Natural killer cell (primary cell): ENCODE results near the gene LRRC1. TPM values are rescaled to one million over a fixed set of nuclear protein-coding genes. Genes with fewer than 3 reads are reported as not detected.

Experiments
- ATAC-seq, 3 donors: fragments of 150-1000 bp in 2 of 3; fragments of 200-7000 bp in 1 of 3; cut with Tn5 transposase; 1 replicate in 1 of 3; 2 replicates in 2 of 3; pipeline ENCODE4 v1.10.0; 2021; ENCODE audit warnings: mild to moderate bottlenecking in 2 of 3, moderate library complexity in 2 of 3
- DNase-seq, 2 donors: peaks; one replicate each; pipeline versions ENCODE4 v3.0.0 to v3.0.0-alpha.2; 2013 to 2021; ENCODE audit warnings: mixed read lengths in 1 of 2
- H3K27ac ChIP-seq: one replicate; pipeline ENCODE4 v1.5.1; 2013; ENCODE audit warnings: mild to moderate bottlenecking, low read length
- H3K27me3 ChIP-seq: one replicate; pipeline ENCODE4 v1.6.1; 2013; ENCODE audit warnings: low read length; ENCODE audit not compliant: control insufficient read depth, insufficient read depth
- H3K36me3 ChIP-seq: one replicate; pipeline ENCODE4 v1.6.1; 2013; ENCODE audit warnings: low read length; ENCODE audit not compliant: control insufficient read depth, insufficient read depth
- H3K4me1 ChIP-seq: one replicate; pipeline ENCODE4 v1.6.1; 2013; ENCODE audit warnings: low read length; ENCODE audit not compliant: control insufficient read depth, insufficient read depth
- H3K4me3 ChIP-seq: one replicate; pipeline ENCODE4 v1.5.1; 2013; ENCODE audit warnings: low read length
- H3K9me3 ChIP-seq: one replicate; pipeline ENCODE4 v1.6.1; 2013; ENCODE audit warnings: low read length; ENCODE audit not compliant: control insufficient read depth, insufficient read depth
- H3K27ac Mint-ChIP-seq, 2 donors: one replicate each; pipeline ENCODE4 v1.8.0; 2022; ENCODE audit warnings: mild to moderate bottlenecking in 2 of 2, mixed read lengths in 2 of 2, moderate library complexity in 1 of 2
- H3K27me3 Mint-ChIP-seq, 2 donors: one replicate each; pipeline ENCODE4 v1.8.0; 2022; ENCODE audit warnings: low read depth in 2 of 2, mixed read lengths in 2 of 2
- H3K36me3 Mint-ChIP-seq: one replicate; pipeline ENCODE4 v1.8.0; 2022; ENCODE audit warnings: mixed read lengths
- H3K4me1 Mint-ChIP-seq, 2 donors: one replicate each; pipeline ENCODE4 v1.8.0; 2022; ENCODE audit warnings: mixed read lengths in 2 of 2
- H3K4me3 Mint-ChIP-seq: one replicate; pipeline ENCODE4 v1.8.0; 2022; ENCODE audit warnings: mild to moderate bottlenecking, moderate library complexity, mixed read lengths
- H3K9me3 Mint-ChIP-seq, 2 donors: one replicate each; pipeline ENCODE4 v1.8.0; 2022; ENCODE audit warnings: mixed read lengths in 2 of 2
- CTCF ChIP-seq: fragments of 200-600 bp; IDR thresholded peaks from one replicate; pipeline ENCODE4 v1.8.0; 2022; ENCODE audit warnings: antibody characterized with exemption
- WGBS: methylation state at CpG from one replicate; pipeline ENCODE4 v1.1.7; 2013; ENCODE audit warnings: missing lambda C conversion rate; ENCODE audit not compliant: insufficient coverage; 5-methylcytosine and 5-hydroxymethylcytosine counted together
- intact Hi-C: fragments of 100-400 bp; cut with micrococcal nuclease; formaldehyde crosslinking; loops from one replicate; pipeline ENCODE4 v1.14.2; 2022
- total RNA-seq, 4 donors: library from RNA; stranded (reverse); fragments of 120-200 nt in 1 of 4; gene quantifications; one replicate each; pipeline versions ENCODE4 v1.2.3 to v1.2.4, GENCODE V29; 2013 to 2022

LRRC1 gene
- total RNA-seq, 3 donors from 2014 or later (not counting 1 experiment from before 2014, with no cell fraction given) = 2.0 to 5.6 (median 3.7) TPM

GRCh38 chr6:53751417-53751816, 43.4 kb upstream of the LRRC1 start:
- Mint-ChIP-seq H3K9me3 (no peaks in the 10 kb centered on the region), H3K27ac (no peak overlapping the region), H3K27me3 (peaks cover 0 to 12% of the 10 kb centered on the region in 2 donors), H3K4me3 (no peak overlapping the region), H3K4me1 (no peaks in the 10 kb centered on the region), H3K36me3 (no peaks in the 10 kb centered on the region)
- Histone ChIP-seq H3K9me3 (no peaks in the 10 kb centered on the region), H3K4me1 (no peaks in the 10 kb centered on the region), H3K4me3 (no peak overlapping the region), H3K36me3 (no peaks in the 10 kb centered on the region), H3K27me3 (no peaks in the 10 kb centered on the region), H3K27ac (no peak overlapping the region)
- intact Hi-C loops = no loop called here
- ATAC-seq (no peak), DNase-seq (no peak)
- no peak for TF ChIP-seq CTCF
- no CpG with 5 or more reads among the region's 1 CpG for WGBS

- no peaks in the 10 kb centered on the region for H3K4me1 Mint-ChIP-seq
Observed at GRCh38 chr6:53752440-53752839, 42.4 kb upstream of the LRRC1 start.

GRCh38 chr6:53752856-53753255, 41.9 kb upstream of the LRRC1 start:
- Histone ChIP-seq H3K4me3 (no peak overlapping the region), H3K27ac (no peak overlapping the region), H3K9me3 (no peaks in the 10 kb centered on the region), H3K27me3 (no peaks in the 10 kb centered on the region), H3K4me1 (no peaks in the 10 kb centered on the region), H3K36me3 (no peaks in the 10 kb centered on the region)
- Mint-ChIP-seq H3K4me3 (no peak overlapping the region), H3K36me3 (no peaks in the 10 kb centered on the region), H3K9me3 (no peaks in the 10 kb centered on the region), H3K4me1 (no peaks in the 10 kb centered on the region), H3K27ac (no peak overlapping the region), H3K27me3 (peaks cover 0 to 12% of the 10 kb centered on the region in 2 donors)
- DNase-seq = no peak
- WGBS = 92% methylated on average over 3 of the region's 4 CpGs
- intact Hi-C loops = no loop called here
- TF ChIP-seq CTCF = no peak
- ATAC-seq = no peak

More at GRCh38 chr6:53752440-53752839, 42.4 kb upstream of the LRRC1 start:
- intact Hi-C loops = no loop called here
- DNase-seq (no peak), ATAC-seq (no peak)
- Histone ChIP-seq H3K27me3 (no peaks in the 10 kb centered on the region), H3K4me1 (no peaks in the 10 kb centered on the region), H3K36me3 (no peaks in the 10 kb centered on the region), H3K27ac (no peak overlapping the region), H3K4me3 (no peak overlapping the region), H3K9me3 (no peaks in the 10 kb centered on the region)
- Mint-ChIP-seq H3K27ac (no peak overlapping the region), H3K4me3 (no peak overlapping the region), H3K36me3 (no peaks in the 10 kb centered on the region), H3K27me3 (peaks cover 0 to 12% of the 10 kb centered on the region in 2 donors), H3K9me3 (no peaks in the 10 kb centered on the region)
- TF ChIP-seq CTCF = no peak
- WGBS = 91% methylated on average over 3 of the region's 3 CpGs

- Histone ChIP-seq H3K27ac (no peak overlapping the region), H3K9me3 (no peaks in the 10 kb centered on the region), H3K4me1 (no peaks in the 10 kb centered on the region), H3K36me3 (no peaks in the 10 kb centered on the region), H3K4me3 (no peak overlapping the region), H3K27me3 (no peaks in the 10 kb centered on the region)
- no peak for TF ChIP-seq CTCF
- WGBS = 91% methylated on average over 4 of the region's 4 CpGs
- Mint-ChIP-seq H3K4me1 (no peaks in the 10 kb centered on the region), H3K27me3 (peaks cover 0 to 12% of the 10 kb centered on the region in 2 donors), H3K27ac (no peak overlapping the region), H3K36me3 (no peaks in the 10 kb centered on the region), H3K9me3 (no peaks in the 10 kb centered on the region), H3K4me3 (no peak overlapping the region)
- ATAC-seq = no peak
- no peak for DNase-seq
- intact Hi-C loops = no loop called here
Observed at GRCh38 chr6:53754330-53754729, 40.5 kb upstream of the LRRC1 start.
